ENCODE measurements around the gene KCNJ2.

KCNJ2 gene

DNA sequence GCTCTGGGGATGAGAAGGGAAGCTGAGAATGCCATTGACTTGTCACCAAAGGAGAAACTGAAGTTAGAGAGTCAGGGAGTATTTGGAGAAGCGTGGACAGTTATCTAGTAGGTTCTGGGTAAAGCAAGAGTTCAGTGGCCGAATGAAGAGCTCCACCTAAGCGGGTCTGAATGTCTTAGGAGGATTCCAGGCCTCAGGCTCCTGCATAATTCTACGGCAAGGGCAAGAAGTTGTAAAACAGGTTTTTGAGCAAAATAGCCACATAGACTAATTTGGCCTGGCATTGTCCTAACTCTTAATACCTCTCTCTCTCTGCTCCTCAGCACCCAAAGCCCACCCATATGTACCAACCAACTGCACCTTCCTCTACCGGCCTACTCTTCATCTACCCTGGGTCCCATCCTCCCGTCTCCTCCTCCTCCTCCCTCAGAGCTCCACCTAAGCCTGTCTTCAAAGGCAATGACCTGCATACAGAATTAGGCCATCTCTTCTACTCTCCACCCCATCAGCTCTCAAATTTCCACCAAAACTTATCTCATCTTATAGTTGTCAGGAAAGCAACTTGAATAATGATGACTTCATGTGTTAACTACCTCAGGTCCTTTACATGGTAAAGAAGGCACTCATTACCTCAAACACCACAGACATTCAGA, 42.0 kb upstream of the KCNJ2 start:
- TF ChIP-seq, protein P1, sequence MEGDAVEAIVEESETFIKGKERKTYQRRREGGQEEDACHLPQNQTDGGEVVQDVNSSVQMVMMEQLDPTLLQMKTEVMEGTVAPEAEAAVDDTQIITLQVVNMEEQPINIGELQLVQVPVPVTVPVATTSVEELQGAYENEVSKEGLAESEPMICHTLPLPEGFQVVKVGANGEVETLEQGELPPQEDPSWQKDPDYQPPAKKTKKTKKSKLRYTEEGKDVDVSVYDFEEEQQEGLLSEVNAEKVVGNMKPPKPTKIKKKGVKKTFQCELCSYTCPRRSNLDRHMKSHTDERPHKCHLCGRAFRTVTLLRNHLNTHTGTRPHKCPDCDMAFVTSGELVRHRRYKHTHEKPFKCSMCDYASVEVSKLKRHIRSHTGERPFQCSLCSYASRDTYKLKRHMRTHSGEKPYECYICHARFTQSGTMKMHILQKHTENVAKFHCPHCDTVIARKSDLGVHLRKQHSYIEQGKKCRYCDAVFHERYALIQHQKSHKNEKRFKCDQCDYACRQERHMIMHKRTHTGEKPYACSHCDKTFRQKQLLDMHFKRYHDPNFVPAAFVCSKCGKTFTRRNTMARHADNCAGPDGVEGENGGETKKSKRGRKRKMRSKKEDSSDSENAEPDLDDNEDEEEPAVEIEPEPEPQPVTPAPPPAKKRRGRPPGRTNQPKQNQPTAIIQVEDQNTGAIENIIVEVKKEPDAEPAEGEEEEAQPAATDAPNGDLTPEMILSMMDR (IDR thresholded peaks at IDR 0.05; ENCODE audit: low read depth, low read length), result no peak
- DNase-seq (ENCODE audit: low read depth in 2 of 2), result no peak
- H3K4me3 ChIP-seq (replicated peaks in 1 of 2; ENCODE audit: low read depth in 2 of 2, low read length in 2 of 2), result no peak overlapping the region

DNA sequence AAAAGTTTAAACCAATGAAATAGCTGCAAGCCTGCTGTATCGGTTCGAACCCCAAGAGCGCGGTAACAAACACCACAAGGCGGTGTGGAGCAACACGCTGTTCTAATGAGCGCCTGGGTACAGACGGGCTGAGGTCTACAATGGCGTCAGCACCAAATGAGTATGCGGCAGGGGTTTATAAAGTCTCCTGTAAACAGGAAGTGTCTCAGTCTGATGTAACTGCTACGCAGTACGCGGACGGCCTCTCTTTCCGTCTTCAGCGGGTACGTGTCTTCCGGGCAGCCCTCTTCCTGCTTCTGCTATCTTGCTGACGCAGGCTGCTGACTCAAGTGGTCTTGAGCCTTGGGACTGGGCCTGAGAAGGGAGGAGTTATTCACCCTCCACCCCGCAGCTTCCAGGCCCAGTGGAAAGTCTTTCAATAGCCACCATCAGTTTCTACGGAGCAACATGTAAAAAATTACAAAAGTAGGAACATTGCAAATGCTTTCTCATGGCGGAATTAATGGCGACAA, 40.5 kb upstream of the KCNJ2 start:
- no peak for DNase-seq (ENCODE audit: low read depth in 2 of 2)
- no peak overlapping the region for H3K4me3 ChIP-seq (replicated peaks in 1 of 2; ENCODE audit: low read depth in 2 of 2, low read length in 2 of 2)
- TF ChIP-seq, protein P1 (IDR thresholded peaks at IDR 0.05; ENCODE audit: low read depth, low read length), result no peak

DNA sequence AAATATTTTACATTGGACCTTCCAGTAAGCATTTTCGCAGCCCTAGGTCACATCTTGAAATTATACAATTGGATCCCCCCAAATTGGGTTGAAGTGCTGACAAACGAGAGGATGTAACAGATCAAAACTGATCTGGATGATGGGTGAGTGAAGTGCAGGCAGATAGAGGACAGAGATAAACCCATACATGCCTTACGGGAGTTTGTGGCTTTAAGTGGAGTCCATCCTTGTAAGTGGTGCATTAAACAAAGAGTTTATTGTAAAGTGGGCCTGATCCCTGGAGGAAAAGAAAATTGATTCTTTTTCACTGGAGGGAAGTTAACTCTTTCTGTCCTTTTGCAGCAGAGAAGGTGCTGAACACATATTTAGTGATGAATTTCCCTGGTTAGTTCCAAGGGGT, 39.0 kb upstream of the KCNJ2 start:
- no peak for DNase-seq (ENCODE audit: low read depth in 2 of 2)
- TF ChIP-seq, protein P1 (IDR thresholded peaks at IDR 0.05; ENCODE audit: low read depth, low read length), result no peak
- no peak overlapping the region for H3K4me3 ChIP-seq (replicated peaks in 1 of 2; ENCODE audit: low read depth in 2 of 2, low read length in 2 of 2)

DNA sequence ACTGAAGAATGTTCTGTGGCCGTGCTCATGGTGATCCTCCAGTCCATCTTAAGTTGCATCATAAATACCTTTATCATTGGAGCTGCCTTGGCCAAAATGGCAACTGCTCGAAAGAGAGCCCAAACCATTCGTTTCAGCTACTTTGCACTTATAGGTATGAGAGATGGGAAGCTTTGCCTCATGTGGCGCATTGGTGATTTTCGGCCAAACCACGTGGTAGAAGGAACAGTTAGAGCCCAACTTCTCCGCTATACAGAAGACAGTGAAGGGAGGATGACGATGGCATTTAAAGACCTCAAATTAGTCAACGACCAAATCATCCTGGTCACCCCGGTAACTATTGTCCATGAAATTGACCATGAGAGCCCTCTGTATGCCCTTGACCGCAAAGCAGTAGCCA, 36.8 kb upstream of the KCNJ2 start:
- no peak for DNase-seq (ENCODE audit: low read depth in 2 of 2)
- no peak overlapping the region for H3K4me3 ChIP-seq (replicated peaks in 1 of 2; ENCODE audit: low read depth in 2 of 2, low read length in 2 of 2)
- TF ChIP-seq, protein P1 (IDR thresholded peaks at IDR 0.05; ENCODE audit: low read depth, low read length), result no peak

DNA sequence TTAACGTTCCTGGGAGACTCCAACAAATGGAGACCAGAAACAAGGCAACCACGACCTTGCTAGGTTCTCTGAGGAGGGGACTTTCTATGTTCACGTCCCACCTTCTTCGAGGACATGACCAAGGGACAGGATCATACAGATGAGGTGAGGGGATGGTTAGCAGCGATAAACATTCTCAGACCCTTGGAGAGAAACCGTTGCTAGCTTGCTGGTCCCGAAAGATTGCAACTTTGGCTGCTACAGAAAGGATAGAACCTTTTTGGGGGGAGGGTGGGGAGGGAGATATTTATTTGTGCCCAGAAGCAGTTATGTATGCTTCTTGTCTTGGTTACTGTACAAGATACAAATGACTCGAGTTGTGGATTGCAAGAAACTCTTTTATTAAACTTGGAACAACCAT, 35.3 kb upstream of the KCNJ2 start:
- H3K4me3 ChIP-seq (replicated peaks in 1 of 2; ENCODE audit: low read depth in 2 of 2, low read length in 2 of 2), result no peak overlapping the region
- no peak for DNase-seq (ENCODE audit: low read depth in 2 of 2)
- TF ChIP-seq, protein P1 (IDR thresholded peaks at IDR 0.05; ENCODE audit: low read depth, low read length), result no peak

GRCh38 chr17:70134777-70135176, 34.6 kb upstream of the KCNJ2 start:
- H3K4me3 ChIP-seq (replicated peaks in 1 of 2; ENCODE audit: low read depth in 2 of 2, low read length in 2 of 2), result no peak overlapping the region
- DNase-seq (ENCODE audit: low read depth in 2 of 2), result no peak
- TF ChIP-seq, protein P1 (IDR thresholded peaks at IDR 0.05; ENCODE audit: low read depth, low read length), result no peak

DNA sequence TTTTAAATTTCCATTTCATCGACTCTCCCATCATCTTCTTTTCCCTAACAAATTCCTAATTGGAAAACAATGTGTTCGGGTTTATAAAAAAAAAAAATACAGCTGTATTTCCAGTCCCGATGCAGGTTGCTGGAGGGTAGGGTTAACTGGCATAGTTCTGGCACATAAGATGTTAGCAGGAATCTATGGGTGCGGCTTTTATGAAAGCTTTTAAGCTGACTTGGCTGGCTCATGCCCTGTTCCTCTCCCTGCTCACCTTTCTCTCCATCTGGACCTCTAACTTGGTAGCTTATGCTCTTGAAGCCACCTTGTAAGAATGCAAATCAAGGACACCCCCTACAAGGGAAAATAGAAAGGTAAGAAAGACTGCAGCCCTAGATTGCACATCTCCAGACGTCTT, 33.2 kb upstream of the KCNJ2 start:
- TF ChIP-seq, protein P1 (IDR thresholded peaks at IDR 0.05; ENCODE audit: low read depth, low read length), result no peak
- H3K4me3 ChIP-seq (replicated peaks in 1 of 2; ENCODE audit: low read depth in 2 of 2, low read length in 2 of 2), result no peak overlapping the region
- no peak for DNase-seq (ENCODE audit: low read depth in 2 of 2)
